Erythroblast (primary cell): ENCODE measurements around the gene IL17RE.

Source experiments
- GATA1 ChIP-seq: IDR thresholded peaks from 2 replicates; pipeline ENCODE4 v1.6.1; 2011; ENCODE audit warnings: low read depth, mild to moderate bottlenecking, control low read depth, low read length, moderate library complexity
- POLR2A ChIP-seq: IDR thresholded peaks from 2 replicates; pipeline ENCODE4 v1.6.1; 2011; ENCODE audit warnings: mild to moderate bottlenecking, low read length

DNA sequence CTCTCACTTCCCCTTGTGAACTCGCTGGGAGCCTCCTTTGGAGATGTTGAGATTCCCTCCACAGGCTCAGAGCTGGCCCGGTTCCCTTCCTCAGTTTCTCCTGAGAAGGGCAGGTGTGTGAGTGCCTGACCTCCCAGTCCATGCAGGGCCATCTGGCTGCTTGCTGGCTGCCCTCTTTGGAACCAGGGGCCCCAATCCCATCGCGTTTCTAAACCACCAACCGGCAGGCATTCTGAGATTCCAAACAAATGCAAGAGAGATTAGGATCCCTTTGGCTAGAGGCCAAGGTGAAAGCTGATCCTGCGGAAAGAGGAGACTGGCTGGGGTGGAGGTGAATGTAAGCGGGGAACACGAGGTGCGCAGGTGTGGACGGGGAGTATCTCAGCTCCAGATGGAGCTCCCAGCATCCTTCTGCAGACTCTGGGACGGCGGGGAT, 52.4 kb downstream of the IL17RE start:
- TF ChIP-seq POLR2A (no peak), GATA1 (no peak)
